HAP-1 (cell line): Measurements from ENCODE around the gene RPS2.

ENCODE experiments used
- DNase-seq, 2 experiments: peaks; one replicate each; pipeline ENCODE4 v3.0.0-alpha.2; 2016 to 2020; ENCODE audit warnings: low spot score in 2 of 2
- H3K27me3 ChIP-seq: fragments of 250-450 bp; sonication (Bioruptor Pico); 2 replicates; pipeline ENCODE4 v1.5.1; 2020; ENCODE audit warnings: low read depth, mild to moderate bottlenecking, moderate library complexity
- H3K36me3 ChIP-seq: fragments of 250-450 bp; sonication (Bioruptor Pico); replicated peaks from 2 replicates; pipeline ENCODE4 v1.5.1; 2020; ENCODE audit warnings: mild to moderate bottlenecking
- H3K4me1 ChIP-seq: fragments of 250-450 bp; sonication (Bioruptor Pico); 2 replicates; pipeline ENCODE4 v1.5.1; 2020; ENCODE audit warnings: mild to moderate bottlenecking
- H3K4me3 ChIP-seq: fragments of 250-450 bp; sonication (Bioruptor Pico); 2 replicates; pipeline ENCODE4 v1.5.1; 2020; ENCODE audit warnings: mild to moderate bottlenecking, moderate library complexity
- H3K9me3 ChIP-seq: fragments of 250-450 bp; sonication (Bioruptor Pico); 2 replicates; pipeline ENCODE4 v1.5.1; 2020; ENCODE audit warnings: mild to moderate bottlenecking, moderate library complexity
- in situ Hi-C: fragments of 300-500 bp; cut with MboI; formaldehyde crosslinking; loops from 3 replicates; pipeline ENCODE4 v1.14.3; 2020; ENCODE audit warnings: low sequenced_read_pairs, inconsistent platforms, mixed read lengths

The RPS2 gene

GRCh38 chr16:1916640-1916990 lies 48.0 kb downstream of the RPS2 start:
- Histone ChIP-seq H3K36me3 (no peaks in the 10 kb centered on the region), H3K27me3 (peaks cover 39% of the 10 kb centered on the region), H3K4me3 (no peak overlapping the region), H3K9me3 (no peaks in the 10 kb centered on the region), H3K4me1 (peaks cover 7% of the 10 kb centered on the region)
- in situ Hi-C loops: no loop called here
- no peak for DNase-seq

DNA sequence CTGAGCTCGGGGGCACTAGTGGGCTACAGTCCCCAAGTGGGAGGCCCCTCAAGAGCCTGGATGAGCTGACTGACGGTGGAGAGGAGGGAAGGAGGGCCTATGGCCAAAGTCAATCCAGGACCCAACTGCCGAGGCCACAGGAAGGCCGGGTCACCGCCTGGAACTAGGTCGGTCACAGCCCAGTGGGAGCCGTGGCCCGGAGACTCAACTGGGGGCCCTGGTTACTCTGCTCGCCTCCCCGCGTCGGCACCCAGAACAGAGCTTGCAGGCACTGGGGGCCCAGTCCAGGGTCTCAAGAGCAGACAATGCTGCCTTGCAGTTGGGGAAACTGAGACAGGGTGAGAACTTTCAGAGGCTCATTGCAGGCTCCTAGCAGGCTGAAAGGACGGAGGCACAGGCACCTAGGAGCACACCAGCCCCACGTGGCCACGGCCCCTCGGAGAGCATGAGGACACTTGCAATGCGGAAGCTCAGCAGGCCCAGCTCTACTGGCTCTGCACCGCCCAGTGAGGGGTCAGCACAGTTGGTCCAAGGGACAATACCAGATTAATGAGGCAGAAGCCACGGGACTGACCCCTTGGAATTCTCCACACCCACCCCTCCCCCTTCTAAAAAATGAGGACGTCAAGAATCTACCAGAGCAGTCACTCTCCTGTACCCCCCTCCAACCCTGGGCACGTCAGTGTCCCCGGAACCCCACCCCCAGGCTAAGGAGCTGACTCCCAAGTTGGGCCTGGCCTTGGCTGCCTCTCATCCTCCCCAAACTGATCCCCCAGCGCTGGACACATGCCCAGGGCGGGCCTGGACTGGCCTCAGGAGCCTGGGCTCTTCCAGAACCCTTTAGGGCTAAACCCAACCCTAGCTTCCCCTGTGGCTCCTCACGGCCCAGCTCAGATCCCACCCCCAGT lies 48.6 kb downstream of the RPS2 start:
- no peak overlapping the region for H3K4me3 ChIP-seq
- H3K36me3 ChIP-seq: no peaks in the 10 kb centered on the region
- in situ Hi-C loops: no loop called here
- no peaks in the 10 kb centered on the region for H3K9me3 ChIP-seq
- no peak for DNase-seq
- H3K27me3 ChIP-seq: peaks cover 35% of the 10 kb centered on the region
- peaks cover 4% of the 10 kb centered on the region; the same call in 1 of the 2 replicates for H3K4me1 ChIP-seq

DNA sequence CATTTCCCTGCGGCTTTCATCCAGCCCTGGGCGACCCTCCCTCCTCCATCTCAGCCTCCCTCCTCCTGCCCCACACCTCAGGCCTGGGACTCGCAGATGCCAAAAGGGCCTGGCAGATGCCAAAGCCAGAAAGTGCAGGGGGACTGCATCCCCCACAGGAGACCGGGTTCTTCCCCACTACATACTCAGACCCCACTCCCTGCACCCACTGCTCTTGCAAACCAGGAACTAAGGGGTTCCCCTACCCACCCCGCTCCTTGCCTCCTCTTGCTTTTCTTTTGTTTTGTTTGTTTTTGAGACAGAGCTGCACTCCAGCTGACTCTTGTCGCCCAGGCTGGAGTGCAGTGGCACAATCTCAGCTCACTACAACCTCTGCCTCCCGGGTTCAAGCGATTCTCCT lies 49.6 kb downstream of the RPS2 start:
- Histone ChIP-seq H3K4me1 (no peaks in the 10 kb centered on the region), H3K9me3 (no peaks in the 10 kb centered on the region)

GRCh38 chr16:1914084-1914608 lies 50.5 kb downstream of the RPS2 start:
- DNase-seq: no peak
- H3K27me3 ChIP-seq: peaks cover 22% of the 10 kb centered on the region
- no peaks in the 10 kb centered on the region for H3K36me3 ChIP-seq
- no peaks in the 10 kb centered on the region for H3K4me1 ChIP-seq
- no peaks in the 10 kb centered on the region for H3K9me3 ChIP-seq
- H3K4me3 ChIP-seq: no peak overlapping the region
- in situ Hi-C loops: no loop called here

More for the DNA sequence above, 49.6 kb downstream of the RPS2 start:
- Histone ChIP-seq H3K36me3 (no peaks in the 10 kb centered on the region), H3K27me3 (peaks cover 29% of the 10 kb centered on the region), H3K4me3 (no peak overlapping the region)
- in situ Hi-C loops: no loop called here
- DNase-seq: no peak

GRCh38 chr16:1913327-1914083 lies 51.1 kb downstream of the RPS2 start:
- peaks cover 16% of the 10 kb centered on the region for H3K27me3 ChIP-seq
- in situ Hi-C loops: no loop called here

GRCh38 chr16:1912215-1912543 lies 52.4 kb downstream of the RPS2 start:
- in situ Hi-C loops: no loop called here
- H3K27me3 ChIP-seq: peaks cover 9% of the 10 kb centered on the region
- no peaks in the 10 kb centered on the region for H3K4me1 ChIP-seq

More at GRCh38 chr16:1913327-1914083, 51.1 kb downstream of the RPS2 start:
- no peaks in the 10 kb centered on the region for H3K4me1 ChIP-seq
- DNase-seq: no peak
- H3K36me3 ChIP-seq: no peaks in the 10 kb centered on the region
- no peaks in the 10 kb centered on the region for H3K9me3 ChIP-seq
- no peak overlapping the region for H3K4me3 ChIP-seq

More at GRCh38 chr16:1912215-1912543, 52.4 kb downstream of the RPS2 start:
- Histone ChIP-seq H3K36me3 (no peaks in the 10 kb centered on the region), H3K4me3 (no peak overlapping the region), H3K9me3 (no peaks in the 10 kb centered on the region)
- DNase-seq: no peak
